GM21381 (cell line): ENCODE data around the gene TP53I3.
A peak's percentile ranks its signal among the peaks of the same experiment; 100 is the strongest.
"Not testable (repeated sequence)": the region's sequence is repeated elsewhere in the genome, so short reads cannot be mapped to it uniquely, and the experiment has no call there.

ENCODE experiments used
- ATAC-seq: cut with Tn5 transposase; IDR thresholded peaks from one replicate; pipeline ENCODE4 v1.9.1; 2021; ENCODE audit warnings: mild to moderate bottlenecking, moderate library complexity; ENCODE audit not compliant: unreplicated experiment

Gene TP53I3, protein sequence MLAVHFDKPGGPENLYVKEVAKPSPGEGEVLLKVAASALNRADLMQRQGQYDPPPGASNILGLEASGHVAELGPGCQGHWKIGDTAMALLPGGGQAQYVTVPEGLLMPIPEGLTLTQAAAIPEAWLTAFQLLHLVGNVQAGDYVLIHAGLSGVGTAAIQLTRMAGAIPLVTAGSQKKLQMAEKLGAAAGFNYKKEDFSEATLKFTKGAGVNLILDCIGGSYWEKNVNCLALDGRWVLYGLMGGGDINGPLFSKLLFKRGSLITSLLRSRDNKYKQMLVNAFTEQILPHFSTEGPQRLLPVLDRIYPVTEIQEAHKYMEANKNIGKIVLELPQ

DNA sequence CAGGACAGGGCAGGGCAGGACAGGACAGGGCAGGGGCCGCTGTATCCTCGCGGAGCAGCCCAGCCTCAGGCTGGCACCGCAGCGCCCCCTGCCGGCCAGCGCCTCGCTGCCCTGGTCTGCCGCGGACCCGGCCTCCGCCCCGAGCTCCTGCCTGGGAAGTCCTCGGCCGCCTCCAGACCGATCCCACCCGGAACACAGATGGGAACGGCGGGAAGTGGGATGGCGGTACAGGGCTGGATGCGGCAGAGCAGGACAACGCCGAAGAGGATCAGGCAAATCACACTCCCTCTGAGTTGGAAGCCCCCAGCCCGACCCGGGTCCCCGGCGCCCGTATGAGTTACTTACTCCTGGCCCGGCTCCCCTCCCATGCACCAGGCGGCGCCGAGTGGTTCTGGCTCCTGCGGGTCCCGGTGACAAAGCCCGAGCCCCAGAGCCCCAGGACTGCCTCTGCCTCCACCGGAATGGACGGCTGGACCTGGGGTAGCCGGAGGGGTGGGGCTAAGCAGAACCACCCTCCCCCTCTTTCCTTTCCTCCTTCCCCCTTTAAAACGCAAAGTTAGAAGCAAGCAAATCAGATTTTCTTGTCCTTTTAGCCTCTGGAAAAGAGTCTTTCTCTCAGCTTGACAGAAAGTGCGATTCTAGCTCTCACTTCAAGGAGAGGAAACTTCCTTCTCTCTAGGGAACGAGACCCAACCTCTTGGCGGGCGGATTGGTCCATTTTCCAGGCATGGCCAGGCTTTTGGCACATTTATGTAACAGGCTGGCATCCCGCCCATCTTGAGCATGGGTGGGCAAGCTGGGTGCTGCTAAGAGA, at the start of gene TP53I3:
TP53I3 (minus strand) TSS at position 449 of the 814 bp plus-strand sequence. CDS start 508 bp downstream, outside the sequence.
- peak; percentile 81 for ATAC-seq

DNA sequence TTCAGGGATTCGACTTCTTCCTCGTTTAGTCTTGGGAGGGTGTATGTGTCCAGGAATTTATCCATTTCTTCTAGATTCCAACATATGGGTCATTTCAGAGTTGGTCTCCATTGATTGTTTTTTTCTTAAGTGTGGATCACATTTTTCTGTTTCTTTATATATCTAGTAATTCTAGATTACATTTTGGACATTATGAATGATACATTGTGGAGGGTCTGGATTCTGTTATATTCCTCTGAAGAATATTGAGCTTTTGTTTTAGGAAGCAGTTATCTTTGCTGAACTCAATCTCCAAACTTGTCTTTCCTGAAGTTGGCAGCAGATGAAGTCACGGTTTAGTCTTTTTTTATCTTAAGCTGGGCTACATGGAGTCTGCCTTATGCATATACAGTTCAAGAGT, 47.9 kb upstream of the TP53I3 start:
- no peak for ATAC-seq

DNA sequence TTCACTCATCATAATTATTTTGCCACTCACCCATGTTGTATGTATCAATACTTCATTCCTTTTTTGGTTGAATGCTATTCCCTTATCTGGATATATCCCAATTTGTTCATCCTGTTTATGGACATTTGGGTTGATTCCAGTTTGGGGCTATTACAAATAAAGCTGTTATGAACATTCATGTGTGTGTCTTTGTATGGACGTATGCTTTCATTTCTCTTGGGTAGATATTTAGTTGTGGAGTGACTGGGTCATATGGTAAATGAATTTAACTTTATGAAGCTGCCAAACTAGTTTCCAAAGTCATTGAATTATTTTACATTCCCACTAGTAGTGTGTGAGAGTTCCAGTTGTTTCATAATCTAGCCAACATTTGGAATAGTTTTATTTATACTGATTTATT, 41.3 kb upstream of the TP53I3 start:
- ATAC-seq = no peak

DNA sequence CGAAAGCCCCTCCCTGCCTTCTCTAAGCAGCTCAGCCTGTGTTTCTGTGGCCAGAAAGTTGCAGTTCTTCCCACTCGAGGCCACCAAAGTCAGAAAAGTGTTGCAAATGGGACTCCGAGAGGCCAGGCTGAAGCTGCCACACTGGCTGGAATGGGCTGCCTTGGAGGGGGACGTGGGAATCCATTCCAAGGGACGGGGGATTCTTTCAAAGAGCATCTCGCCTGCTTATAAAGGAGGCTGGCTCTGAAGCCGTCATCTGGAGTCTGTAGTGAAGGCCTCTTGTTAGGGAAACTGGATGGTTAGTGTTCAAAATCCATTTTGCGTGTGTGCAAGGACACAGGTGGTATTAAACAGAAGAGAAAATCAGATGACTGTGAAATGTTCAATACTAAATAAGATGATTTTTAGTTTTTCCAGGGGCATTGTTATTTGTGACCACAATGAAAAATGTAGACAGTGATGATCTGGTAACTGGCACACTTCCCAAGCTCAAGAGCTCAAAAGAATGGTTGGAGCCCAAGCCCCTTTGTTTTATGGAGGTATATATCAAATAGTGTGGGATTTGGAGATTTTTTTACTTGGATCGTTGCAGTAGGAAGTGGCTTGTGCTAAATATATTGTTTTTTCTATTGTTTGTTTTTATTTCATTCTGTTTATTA, 39.4 kb upstream of the TP53I3 start:
- peak; percentile 7 for ATAC-seq

DNA sequence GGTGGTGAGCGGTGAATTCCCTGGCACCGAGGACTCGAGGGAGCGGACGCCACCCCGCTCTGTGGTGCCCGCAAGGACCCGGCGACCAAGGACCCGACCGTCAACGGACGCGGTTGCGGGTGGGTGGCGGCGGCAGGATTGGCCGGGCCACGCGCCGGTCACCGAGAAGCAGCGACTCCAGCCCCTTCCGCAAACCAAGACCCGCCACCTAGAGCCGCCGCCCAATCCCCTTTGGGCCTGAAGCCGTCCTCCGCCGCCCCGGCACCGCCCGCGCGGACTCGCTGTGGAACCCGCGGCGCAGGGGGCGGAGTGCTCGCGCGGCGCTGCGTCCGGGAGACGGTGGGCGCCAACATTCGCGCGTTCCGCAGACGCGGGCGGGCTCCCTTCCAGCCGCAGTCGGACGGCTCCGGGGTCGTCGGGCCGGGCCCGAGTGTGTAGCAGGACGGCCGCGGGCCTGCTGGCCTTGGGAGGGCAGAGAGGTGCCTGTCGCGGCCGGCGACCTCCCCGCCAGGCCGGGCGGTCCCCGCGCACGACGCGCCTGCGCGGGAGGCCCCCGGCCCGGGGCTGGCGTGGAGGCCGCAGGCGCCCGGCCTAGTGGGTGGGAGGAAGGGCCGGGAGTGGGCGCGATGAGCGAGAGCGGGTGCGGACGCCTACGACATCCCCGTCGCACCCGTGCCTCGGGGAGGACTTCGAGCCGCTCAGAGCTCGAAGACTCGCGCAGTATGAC, 38.7 kb upstream of the TP53I3 start, which contains the start of the genes FAM228B and PFN4:
FAM228B (plus strand) TSS at position 275 of the 727 bp plus-strand sequence. CDS start 893 bp downstream, outside the sequence.
PFN4 (minus strand) TSS at position 140 of the 727 bp plus-strand sequence. CDS start 799 bp downstream, outside the sequence.
- ATAC-seq = peak; percentile 87

DNA sequence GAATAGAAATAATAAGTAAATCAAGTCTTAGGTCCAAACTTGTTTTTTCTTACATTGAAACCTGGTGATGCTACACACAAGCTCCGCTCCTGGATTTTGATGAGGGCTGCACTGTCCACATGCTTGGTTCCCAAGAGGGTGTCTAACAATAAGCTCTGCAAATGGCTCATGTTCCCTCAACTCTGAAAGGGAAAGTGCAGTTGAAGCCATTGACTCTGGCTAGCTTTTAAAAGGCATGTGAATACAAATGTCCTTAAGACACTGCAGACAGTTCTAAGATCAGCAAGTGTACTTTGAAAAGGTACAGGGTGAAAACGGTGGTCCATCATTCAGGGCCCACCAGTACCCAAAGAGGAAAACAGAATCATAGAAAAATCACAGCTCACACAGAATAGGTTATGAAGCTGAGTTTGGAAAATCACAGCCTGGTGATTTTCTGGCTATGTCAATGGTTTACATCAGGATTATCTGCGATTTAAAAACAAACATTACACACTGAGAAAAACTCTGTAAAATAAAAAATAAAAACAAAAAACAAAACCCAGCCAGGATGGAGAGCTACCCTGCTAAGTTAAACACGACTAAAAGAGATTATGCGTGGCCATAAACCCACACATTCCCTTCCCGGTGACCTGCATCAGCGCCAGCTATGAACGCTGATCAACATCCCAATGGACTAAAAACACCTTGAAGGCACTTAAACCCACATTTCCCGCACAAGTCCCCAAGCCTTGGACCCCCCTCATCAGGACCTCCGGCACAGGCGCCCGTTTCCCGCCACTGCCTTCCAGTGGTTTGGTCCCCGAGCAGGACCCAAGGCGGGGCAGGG, 37.9 kb upstream of the TP53I3 start:
- ATAC-seq = no peak

DNA sequence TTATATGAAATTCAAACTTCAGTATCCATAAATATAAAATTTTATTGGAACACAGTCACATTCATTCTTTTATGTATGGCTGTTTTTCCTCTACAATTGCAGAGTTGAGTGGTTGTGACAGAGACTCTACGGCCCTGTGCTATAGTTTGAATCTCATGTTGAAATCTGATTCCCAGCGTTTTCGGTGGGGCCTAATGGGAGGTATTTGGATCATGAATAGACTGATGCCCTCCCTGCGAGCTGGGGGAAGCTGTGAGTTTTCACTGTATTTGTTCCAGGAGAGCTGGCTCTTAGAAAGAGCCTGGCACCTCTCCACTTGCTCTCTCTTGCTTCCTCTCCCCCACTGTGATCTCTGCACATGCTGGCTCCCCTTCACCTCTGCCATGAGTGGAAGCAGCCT, 36.8 kb upstream of the TP53I3 start:
- no peak for ATAC-seq

DNA sequence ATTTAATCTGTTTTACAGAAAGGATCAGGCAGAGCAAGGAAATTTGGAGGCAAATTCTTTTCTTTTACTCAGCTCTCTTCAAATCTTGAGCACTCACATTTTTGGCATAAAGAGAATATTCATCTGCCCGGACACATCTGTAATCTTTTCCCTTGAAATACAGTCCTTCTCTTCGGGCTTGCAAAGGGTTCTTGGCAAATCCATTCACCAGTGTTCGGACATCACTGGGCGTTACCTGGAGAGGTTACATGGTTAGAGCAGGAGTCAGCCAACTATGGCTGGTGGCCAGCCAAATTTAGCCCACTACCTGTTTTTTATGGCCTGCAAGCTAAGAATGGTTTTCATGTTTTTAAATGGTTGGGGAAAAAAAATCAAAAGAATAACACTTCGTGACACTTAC, 36.4 kb upstream of the TP53I3 start:
- ATAC-seq = no peak

DNA sequence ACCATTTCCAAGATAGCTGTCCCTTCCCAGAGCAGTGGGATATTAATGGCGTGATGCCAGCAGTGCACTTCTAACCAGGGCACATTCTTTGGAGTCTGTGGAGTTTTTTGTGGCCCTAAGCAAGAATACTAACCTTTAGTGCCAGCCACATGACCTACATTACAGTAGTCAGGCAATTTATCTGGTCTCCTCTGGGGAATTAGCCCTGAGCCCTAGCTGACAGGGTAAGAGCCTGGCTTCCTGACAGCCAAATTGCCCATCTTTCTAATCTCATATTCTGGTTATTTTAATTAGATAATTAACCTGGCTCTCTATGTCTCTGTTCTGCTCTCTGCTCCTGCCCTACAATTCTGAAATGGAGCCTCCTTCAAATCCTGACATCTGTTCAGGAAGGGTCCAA, 33.3 kb upstream of the TP53I3 start:
- no peak for ATAC-seq

DNA sequence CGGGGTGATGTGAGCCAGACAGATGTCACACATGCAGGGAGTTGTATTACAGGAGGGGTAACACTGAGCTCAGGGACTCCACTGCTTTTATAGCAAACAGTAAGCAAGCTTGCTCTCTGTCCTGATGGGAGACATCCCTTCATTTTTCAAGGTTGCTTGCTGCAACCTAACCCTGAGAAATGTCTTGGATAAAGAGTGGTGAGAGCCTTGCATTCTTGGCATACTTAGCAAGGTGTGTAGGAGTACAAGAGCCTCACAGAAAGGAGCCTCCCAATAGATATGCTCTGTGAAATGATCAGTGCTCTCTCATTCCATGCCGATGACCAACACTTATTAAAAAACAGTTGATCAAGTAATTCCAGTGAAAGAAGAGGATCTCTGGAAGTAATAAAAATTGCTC, 30.4 kb upstream of the TP53I3 start:
- ATAC-seq = no peak

DNA sequence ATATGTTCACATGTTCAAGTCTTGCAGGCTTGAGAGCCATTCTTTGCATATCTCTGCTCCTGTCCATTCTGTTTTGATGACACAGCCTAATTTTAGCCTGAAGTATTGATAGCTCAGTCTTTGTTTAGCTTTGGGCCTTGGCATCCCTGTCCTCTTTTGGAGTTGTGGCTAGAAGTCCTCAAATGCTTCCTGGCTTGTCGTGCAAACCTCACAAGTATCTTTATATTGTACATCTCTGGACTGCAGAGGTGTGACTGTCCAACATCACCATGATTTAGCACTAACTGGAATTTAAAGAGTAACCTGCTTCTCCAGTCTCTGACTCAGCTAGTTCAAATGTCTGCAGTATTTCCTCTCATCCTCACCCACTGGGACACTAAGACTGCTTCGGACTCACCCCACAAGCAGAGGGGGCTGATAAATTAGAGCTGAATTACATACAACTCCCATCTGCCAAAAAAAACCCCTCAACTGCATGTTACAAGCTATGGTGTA, 26.8 kb upstream of the TP53I3 start:
- ATAC-seq = no peak

DNA sequence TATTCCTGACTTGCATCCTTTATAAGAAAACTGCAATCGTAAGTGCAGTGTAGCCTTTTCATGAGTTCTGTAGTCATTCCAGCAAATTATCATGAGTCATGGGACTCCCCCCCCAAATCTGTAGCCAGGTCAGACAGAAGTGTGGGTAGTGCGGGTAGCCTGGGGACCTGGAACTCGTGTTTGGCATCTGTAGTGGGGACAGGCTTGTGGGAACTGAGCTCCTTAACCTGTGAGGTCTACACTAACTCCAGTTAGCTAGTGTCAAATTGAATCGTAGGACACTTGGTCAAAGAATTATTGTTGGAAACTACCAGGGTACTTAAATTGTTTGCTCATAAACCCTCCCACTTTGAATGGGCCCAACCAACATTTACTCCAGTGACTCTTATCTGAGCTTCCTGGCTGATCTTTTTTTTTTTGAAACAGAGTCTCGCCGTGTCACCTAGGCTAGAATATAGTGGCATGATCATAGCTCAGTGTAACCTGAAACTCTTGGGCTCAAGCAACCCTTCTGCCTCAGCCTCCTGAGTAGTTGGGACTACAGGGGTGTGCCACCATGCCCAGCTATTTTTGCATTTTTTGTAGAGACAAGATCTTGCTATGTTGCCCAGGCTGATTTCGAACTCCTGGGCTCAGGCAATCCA, 26.1 kb upstream of the TP53I3 start:
- no peak for ATAC-seq

DNA sequence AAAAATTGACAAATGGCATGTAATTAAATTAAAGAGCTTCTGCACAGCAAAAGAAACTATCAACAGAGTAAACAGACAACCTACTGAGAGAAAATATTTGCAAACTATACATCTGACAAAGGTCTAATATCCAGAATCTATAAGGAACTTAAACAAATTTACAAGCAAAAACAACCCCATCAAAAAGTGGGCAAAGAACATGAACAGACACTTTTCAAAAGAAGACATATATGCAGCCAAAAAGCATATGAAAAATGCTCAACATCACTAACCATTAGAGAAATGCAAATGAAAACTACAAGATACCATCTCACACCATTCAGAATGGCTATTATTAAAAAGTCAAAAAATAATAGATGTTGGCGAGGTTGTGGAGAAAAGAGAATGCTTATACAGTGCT, 24.8 kb upstream of the TP53I3 start:
- not testable (repeated sequence) for ATAC-seq

DNA sequence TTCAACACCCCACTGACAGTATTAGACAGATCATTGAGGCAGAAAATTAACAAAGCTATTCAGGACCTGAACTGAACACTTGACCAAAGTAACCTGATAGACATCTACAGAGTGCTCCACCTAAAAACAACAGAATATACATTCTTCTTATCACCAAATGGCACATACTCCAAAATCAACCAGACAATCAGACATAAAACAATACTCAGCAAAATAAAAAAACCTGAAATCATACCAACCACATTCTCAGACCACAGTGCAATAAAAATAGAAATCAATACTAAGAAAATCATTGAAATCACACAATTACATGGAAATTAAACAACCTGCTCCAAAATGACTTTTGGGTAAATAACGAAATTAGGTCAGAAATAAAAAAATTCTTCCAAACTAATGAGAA, 22.7 kb upstream of the TP53I3 start:
- no peak for ATAC-seq

DNA sequence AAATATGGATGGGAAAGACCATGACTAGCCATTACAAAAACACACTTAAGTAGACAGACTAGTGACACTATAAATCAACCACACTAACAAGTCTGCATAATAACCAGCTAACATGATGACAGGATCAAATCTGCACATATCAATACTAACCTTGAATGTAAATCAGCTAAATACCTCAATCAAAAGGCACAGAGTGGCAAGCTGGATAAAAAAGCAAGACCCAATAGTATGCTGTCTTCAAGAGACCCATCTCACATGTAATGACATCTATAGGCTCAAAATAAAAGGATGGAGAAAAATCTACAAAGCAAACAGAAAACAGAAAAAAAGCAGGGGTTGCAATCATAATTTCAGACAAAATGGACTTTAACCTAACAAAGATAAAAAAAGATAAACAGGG, 22.2 kb upstream of the TP53I3 start:
- no peak for ATAC-seq

DNA sequence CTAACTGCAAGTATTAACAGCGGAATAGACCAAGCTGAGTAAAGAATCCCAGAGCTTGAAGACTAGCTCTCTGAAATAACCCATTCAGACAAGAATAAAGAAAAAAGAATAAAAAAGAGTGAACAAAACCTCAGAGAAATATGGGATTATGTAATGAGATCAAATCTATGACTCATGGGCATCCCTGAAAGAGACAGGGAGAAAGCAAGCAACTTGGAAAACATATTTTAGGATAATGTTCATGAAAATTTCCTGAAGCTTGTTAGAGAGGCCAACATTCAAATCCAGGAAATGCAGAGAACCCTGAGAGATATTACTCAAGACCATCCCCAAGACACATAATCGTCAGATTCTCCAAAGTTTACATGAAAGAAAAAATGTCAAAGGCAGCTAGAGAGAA, 21.2 kb upstream of the TP53I3 start:
- no peak for ATAC-seq

DNA sequence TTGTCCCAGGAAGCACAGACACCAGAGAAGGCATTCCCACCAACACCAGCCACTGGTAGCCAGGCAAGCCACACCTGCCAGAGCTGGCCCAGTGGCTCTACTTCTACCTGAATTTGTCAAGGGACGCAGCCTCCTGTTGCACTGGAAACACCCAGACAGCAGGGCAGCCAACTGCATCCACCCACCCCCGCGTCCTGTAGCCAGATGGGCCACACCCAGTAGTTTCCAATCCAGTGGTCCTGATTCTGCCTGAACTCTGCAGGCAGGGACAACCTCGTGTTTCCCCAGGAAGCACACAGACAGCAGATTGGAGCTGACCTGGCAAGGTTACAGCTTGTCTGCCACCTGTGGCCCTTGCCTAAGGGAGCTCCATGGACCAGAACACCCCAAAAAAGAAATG, 20.3 kb upstream of the TP53I3 start:
- no peak for ATAC-seq

DNA sequence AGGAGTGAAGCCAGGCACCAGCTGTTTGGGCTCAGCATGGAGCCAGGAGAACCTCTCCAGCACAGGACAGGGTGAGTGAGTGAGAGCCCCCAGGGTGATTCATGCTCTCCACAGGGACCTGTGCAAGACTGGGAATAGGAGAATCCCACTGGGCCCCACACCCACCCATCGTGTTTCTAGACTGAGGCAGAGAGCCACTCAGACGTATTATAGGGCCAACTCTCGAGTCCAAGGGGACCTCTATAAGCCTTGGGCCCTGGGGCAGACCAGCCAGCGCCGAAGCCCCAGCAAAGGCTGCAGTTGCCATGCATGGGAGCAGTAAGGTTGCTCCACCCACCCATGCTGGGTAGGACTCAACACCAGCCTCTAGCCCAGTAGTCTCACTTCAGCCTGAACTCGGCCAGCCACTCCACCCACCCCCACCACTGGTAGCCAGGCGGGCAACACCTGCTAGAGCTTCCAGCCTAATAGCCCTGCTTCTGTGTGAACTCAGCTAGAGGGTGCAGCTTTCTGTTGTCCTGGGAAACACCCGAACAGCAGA, 19.5 kb upstream of the TP53I3 start:
- no peak for ATAC-seq

DNA sequence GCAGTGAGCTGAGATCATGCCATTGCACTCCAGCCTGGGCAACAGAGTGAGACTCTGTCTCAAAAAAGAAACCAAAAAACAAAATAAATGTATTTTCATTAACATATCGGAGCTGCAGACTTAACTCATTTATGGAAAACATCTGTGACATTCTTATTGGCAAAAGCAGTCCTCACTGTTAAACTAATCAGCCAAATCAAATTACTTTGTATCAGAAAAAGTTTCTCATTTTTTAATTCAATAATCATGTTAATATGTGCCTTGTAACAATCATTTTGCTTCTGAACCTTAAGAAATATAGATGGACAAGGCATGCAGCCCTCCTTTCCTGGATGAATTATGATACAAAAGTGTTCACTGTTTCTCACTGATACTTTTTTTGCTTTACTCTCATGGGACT, 18.0 kb upstream of the TP53I3 start:
- no peak for ATAC-seq
